ENCODE measurements around the gene GMPR2. TPM values are rescaled to one million over a fixed set of nuclear protein-coding genes. Genes with fewer than 3 reads are reported as not detected.

The GMPR2 gene
- total and polyA plus RNA-seq, 2 of the 13 experiments (the other 11 are each of a cell fraction or from before 2014, with no cell fraction given) = 210 to 273 TPM

DNA sequence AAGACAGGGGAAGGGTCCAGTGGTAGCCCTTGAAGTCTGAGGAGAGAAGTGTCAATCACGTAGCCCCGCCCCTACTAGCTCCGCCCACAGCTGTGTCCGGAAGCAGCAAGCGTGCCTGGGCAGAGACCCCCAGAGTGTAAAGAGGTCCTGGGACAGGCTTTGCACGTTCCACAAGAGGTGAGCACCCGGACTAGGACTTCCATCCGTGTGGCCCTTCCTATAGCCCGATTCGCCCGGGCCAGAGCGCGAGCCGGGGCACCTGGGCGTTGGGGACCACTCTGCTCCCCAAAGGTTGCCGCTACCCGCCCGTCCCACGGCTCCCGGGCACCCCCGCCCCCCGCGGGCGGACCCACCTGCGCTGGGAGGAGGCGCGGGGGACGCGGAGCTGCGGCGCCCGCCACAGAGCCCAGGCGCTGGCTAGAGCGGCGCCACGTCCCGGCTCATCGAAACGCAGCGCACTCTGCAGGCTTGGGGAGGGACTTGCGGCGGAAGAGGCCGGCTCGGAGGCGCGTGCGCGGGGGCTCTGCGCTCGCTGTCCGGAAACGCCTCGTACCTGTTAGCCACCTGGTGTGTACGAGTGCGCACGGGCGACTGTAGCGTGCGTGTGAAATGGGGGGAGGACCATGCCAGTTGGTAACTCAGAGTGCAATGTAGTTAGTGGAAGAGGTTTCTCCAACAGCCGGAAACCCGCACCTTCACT lies 38.6 kb downstream of the GMPR2 start, which contains the start of gene RABGGTA (continued):
- TF ChIP-seq, protein P1, sequence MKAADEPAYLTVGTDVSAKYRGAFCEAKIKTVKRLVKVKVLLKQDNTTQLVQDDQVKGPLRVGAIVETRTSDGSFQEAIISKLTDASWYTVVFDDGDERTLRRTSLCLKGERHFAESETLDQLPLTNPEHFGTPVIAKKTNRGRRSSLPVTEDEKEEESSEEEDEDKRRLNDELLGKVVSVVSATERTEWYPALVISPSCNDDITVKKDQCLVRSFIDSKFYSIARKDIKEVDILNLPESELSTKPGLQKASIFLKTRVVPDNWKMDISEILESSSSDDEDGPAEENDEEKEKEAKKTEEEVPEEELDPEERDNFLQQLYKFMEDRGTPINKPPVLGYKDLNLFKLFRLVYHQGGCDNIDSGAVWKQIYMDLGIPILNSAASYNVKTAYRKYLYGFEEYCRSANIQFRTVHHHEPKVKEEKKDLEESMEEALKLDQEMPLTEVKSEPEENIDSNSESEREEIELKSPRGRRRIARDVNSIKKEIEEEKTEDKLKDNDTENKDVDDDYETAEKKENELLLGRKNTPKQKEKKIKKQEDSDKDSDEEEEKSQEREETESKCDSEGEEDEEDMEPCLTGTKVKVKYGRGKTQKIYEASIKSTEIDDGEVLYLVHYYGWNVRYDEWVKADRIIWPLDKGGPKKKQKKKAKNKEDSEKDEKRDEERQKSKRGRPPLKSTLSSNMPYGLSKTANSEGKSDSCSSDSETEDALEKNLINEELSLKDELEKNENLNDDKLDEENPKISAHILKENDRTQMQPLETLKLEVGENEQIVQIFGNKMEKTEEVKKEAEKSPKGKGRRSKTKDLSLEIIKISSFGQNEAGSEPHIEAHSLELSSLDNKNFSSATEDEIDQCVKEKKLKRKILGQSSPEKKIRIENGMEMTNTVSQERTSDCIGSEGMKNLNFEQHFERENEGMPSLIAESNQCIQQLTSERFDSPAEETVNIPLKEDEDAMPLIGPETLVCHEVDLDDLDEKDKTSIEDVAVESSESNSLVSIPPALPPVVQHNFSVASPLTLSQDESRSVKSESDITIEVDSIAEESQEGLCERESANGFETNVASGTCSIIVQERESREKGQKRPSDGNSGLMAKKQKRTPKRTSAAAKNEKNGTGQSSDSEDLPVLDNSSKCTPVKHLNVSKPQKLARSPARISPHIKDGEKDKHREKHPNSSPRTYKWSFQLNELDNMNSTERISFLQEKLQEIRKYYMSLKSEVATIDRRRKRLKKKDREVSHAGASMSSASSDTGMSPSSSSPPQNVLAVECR (CRISPR knock-in tag; IDR thresholded peaks at IDR 0.05; ENCODE audit: borderline replicate concordance) = peak; percentile 100
- TF ChIP-seq HNRNPLL (IDR thresholded peaks at IDR 0.05; ENCODE audit: low read depth, low read length, poor library complexity, severe bottlenecking) = peak; percentile 96
- 0 out of 2 replicates have a peak, but pooled peaks have one; percentile 32 for TF ChIP-seq KLF13 (CRISPR knock-in tag; IDR thresholded peaks at IDR 0.05)
- TF ChIP-seq ZSCAN21 (CRISPR knock-in tag; IDR thresholded peaks at IDR 0.05; ENCODE audit: borderline replicate concordance) = peak; percentile 99
- TF ChIP-seq FOSL2 (CRISPR knock-in tag; IDR thresholded peaks at IDR 0.05) = peak; percentile 81
- TF ChIP-seq SP2 (CRISPR knock-in tag; IDR thresholded peaks at IDR 0.05) = peak; percentile 76
- peak; percentile 98 for TF ChIP-seq SRSF1 (optimal IDR thresholded peaks at IDR 0.05; ENCODE audit: low read depth, low read length)
- TF ChIP-seq SP4 (CRISPR knock-in tag; IDR thresholded peaks at IDR 0.05) = peak; percentile 99
- TF ChIP-seq ZNF670 (CRISPR knock-in tag; IDR thresholded peaks at IDR 0.05; ENCODE audit: borderline replicate concordance) = no peak; the same call in 1 of the 2 replicates
- TF ChIP-seq ETV6 (CRISPR knock-in tag; conservative IDR thresholded peaks at IDR 0.05) = peak; percentile 99
- TF ChIP-seq, protein P2, sequence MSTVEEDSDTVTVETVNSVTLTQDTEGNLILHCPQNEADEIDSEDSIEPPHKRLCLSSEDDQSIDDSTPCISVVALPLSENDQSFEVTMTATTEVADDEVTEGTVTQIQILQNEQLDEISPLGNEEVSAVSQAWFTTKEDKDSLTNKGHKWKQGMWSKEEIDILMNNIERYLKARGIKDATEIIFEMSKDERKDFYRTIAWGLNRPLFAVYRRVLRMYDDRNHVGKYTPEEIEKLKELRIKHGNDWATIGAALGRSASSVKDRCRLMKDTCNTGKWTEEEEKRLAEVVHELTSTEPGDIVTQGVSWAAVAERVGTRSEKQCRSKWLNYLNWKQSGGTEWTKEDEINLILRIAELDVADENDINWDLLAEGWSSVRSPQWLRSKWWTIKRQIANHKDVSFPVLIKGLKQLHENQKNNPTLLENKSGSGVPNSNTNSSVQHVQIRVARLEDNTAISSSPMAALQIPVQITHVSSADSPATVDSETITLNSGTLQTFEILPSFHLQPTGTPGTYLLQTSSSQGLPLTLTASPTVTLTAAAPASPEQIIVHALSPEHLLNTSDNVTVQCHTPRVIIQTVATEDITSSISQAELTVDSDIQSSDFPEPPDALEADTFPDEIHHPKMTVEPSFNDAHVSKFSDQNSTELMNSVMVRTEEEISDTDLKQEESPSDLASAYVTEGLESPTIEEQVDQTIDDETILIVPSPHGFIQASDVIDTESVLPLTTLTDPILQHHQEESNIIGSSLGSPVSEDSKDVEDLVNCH (CRISPR knock-in tag; IDR thresholded peaks at IDR 0.05) = no peak; the same call in 1 of the 2 replicates
- TF ChIP-seq, protein P3, sequence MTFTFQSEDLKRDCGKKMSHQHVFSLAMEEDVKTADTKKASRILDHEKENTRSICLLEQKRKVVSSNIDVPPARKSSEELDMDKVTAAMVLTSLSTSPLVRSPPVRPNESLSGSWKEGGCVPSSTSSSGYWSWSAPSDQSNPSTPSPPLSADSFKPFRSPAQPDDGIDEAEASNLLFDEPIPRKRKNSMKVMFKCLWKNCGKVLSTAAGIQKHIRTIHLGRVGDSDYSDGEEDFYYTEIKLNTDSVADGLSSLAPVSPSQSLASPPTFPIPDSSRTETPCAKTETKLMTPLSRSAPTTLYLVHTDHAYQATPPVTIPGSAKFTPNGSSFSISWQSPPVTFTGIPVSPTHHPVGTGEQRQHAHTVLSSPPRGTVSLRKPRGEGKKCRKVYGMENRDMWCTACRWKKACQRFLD (CRISPR knock-in tag; IDR thresholded peaks at IDR 0.05; ENCODE audit: borderline replicate concordance) = peak; percentile 100
- TF ChIP-seq, protein P4, sequence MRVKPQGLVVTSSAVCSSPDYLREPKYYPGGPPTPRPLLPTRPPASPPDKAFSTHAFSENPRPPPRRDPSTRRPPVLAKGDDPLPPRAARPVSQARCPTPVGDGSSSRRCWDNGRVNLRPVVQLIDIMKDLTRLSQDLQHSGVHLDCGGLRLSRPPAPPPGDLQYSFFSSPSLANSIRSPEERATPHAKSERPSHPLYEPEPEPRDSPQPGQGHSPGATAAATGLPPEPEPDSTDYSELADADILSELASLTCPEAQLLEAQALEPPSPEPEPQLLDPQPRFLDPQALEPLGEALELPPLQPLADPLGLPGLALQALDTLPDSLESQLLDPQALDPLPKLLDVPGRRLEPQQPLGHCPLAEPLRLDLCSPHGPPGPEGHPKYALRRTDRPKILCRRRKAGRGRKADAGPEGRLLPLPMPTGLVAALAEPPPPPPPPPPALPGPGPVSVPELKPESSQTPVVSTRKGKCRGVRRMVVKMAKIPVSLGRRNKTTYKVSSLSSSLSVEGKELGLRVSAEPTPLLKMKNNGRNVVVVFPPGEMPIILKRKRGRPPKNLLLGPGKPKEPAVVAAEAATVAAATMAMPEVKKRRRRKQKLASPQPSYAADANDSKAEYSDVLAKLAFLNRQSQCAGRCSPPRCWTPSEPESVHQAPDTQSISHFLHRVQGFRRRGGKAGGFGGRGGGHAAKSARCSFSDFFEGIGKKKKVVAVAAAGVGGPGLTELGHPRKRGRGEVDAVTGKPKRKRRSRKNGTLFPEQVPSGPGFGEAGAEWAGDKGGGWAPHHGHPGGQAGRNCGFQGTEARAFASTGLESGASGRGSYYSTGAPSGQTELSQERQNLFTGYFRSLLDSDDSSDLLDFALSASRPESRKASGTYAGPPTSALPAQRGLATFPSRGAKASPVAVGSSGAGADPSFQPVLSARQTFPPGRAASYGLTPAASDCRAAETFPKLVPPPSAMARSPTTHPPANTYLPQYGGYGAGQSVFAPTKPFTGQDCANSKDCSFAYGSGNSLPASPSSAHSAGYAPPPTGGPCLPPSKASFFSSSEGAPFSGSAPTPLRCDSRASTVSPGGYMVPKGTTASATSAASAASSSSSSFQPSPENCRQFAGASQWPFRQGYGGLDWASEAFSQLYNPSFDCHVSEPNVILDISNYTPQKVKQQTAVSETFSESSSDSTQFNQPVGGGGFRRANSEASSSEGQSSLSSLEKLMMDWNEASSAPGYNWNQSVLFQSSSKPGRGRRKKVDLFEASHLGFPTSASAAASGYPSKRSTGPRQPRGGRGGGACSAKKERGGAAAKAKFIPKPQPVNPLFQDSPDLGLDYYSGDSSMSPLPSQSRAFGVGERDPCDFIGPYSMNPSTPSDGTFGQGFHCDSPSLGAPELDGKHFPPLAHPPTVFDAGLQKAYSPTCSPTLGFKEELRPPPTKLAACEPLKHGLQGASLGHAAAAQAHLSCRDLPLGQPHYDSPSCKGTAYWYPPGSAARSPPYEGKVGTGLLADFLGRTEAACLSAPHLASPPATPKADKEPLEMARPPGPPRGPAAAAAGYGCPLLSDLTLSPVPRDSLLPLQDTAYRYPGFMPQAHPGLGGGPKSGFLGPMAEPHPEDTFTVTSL (CRISPR knock-in tag; IDR thresholded peaks at IDR 0.05; ENCODE audit: borderline replicate concordance) = no peak
- TF ChIP-seq HNRNPK (IDR thresholded peaks at IDR 0.05; ENCODE audit: low read depth, low read length, poor library complexity, severe bottlenecking) = peak; percentile 99
